NT2/D1 (cell line): ENCODE data around the gene UBTD2.

Experiments used
- SUZ12 ChIP-seq: IDR thresholded peaks from 2 replicates; pipeline ENCODE4 v1.6.1; 2011; ENCODE audit not compliant: insufficient read length, insufficient read depth; ENCODE audit errors: extremely low read depth
- ZNF274 ChIP-seq: IDR thresholded peaks from 2 replicates; pipeline ENCODE4 v1.6.1; 2011; ENCODE audit warnings: mild to moderate bottlenecking, low read depth, low read length

DNA sequence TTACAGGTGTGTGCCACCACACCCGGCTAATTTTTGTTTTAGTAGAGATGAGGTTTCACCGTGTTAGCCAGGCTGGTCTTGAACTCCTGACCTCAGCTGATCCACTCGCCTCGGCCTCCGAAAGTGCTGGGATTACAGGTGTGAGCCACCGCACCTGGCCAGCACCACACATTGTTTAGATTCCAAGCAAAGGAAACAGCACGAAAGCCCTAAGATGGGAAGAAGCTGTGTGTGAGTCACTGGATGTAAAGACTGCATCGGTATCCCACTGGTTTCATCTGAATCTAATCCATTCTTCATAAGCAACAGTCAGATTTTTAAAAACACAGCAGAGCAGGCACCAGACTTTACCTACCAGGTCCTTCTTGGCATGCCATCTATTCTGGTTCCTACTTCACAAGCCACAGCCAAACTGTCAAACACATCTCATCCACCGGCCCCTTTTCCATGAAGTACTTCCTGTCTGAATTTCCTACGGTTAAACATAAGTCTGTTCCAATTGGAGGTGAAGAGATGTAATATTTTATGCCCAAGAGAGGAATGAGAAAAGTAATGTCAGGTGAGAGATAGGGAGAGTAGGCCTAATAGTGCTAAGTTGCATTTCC, 17.4 kb downstream of the UBTD2 start:
- TF ChIP-seq ZNF274 (no peak), SUZ12 (no peak)
